DMS153 (cell line): ENCODE results near the gene SERINC2.
A peak's percentile ranks its signal among the peaks of the same experiment; 100 is the strongest.

Experiments used
- DNase-seq: peaks from one replicate; lab custom pipeline; 2025; lab: John Stamatoyannopoulos, UW

Gene SERINC2

DNA sequence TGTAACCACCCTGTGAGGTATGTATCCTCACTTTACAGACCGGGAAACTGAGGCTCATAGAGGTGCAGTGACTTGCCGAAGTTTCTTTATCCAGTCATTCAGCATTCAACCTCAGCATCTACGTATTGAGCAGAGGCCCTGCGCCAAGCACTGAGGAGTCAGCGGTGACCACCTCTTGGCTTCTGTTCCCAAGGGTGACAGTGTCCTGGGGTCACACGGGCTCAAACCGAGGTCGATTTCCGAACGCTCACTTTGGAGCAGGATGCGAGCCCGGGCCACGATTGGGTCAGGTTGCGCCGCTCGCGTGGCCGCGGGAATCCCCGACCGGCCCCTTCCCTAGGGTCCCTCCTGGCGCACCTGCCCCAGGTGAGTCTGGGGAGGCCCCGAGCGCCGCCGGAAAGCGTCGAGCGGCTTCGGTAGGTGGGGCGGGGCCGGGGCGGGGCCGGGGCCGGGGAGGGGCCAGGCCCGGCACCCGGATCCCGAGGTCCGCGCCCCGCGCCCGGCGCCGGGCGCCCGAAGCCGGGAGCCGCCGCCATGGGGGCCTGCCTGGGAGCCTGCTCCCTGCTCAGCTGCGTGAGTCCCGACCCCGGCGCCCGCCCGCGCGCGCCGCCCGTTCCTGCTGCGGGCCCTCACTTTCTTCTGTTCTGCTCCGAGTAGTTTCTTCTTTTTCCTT is at the start of gene SERINC2:
TSS of gene SERINC2 (plus strand) at position 482 of the 673 bp plus-strand sequence. CDS start at position 535, 53 bp downstream.
- peak; percentile 68 for DNase-seq

GRCh38 chr1:31364561-31365250 is 48.3 kb upstream of the SERINC2 start:
- DNase-seq = no peak

- DNase-seq = peak; percentile 95
These were observed 46.2 kb upstream of the SERINC2 start for GRCh38 chr1:31366796-31367195.

DNA sequence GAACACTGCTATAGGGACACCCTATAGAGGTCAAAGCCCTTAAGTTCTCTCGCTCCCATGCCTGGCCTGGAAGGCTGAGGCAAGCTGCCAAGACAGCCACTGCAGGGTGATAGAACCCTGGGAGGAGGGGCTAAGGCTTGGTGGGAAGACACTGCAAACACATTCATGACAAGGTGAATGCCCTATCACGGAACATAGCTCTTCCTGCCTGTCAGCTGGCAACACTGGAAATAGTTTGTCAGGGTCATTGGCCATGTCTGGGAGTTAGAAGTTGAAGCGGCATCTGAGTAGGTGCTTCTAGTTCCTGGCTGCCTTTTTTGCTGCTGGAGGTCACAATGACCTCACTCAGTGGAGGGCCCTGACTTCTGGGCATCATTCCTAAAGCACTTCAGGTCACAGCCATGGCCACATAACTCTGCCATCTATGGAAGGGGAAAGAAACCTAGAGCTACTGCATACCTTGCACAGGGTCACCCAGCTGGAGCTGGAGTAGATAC is 44.4 kb upstream of the SERINC2 start:
- peak; percentile 64 for DNase-seq

- no peak for DNase-seq
These were observed 43.0 kb upstream of the SERINC2 start for GRCh38 chr1:31370021-31370420.

DNA sequence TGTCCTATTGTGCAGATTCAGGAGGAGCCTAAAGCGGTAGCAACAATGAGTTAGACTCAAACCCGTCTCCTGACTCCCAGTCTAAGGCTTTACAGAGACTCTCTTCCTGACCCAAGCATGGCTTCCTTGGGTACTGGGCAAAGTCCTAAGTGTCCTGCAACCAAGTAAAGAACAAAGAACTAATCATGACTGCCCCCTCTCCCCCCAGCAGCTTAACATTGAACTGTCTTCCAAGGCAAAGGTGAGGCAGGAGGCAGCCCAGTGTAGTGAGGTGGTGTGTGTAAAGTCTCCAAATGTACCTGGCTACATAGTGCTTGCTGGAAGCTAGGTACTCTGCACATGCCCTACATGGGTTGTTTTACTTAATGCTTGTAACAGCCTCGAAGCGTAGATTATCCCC is 42.4 kb upstream of the SERINC2 start:
- no peak for DNase-seq

- DNase-seq = no peak
These were observed 41.7 kb upstream of the SERINC2 start for GRCh38 chr1:31371121-31371959.

GRCh38 chr1:31372051-31372450 is 41.0 kb upstream of the SERINC2 start:
- no peak for DNase-seq

GRCh38 chr1:31372751-31373055 is 40.3 kb upstream of the SERINC2 start:
- DNase-seq = no peak

DNA sequence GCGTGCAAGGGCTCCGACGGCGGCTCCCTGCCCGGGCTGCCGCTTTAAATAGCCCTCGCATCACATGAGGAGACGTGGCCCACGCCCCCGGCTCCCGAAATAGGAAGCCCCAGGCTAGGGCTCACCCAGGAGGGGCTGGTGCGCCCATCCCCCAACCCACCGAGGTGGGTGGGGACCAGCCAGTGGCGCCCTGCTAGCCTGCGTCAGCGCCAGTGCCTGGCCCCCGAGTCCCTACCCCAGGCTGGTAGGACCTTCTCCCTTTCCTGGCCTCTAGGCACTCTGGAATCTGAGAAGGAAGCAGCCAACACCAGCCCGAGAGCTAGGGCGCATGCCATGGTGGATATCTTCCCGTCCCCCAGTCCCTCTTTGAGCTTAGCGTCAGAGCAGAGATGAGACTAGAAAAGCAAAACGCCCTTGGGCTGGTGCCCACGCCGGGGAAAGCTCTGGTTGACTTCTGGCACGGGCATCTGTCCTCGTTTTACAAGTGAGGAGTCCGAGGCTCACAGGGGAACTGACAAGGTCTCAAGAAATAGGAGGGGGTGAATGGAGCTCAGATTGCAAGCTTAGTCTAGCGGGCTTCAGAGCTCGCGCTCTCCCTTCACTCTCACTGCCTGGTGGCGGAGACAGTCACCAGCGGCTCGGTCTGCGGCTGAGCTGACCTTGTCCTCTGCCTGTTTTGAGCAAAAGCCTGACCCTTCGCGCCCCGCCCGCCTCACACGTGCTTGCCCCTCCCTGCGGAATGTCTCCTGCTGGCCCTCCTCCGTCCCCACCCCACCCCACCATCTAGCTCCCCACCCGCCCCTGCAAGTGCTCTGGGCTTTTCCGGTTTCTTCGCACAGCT is 39.7 kb upstream of the SERINC2 start, which contains the start of gene FABP3:
TSS of gene FABP3 (minus strand) at position 21 of the 841 bp plus-strand sequence. CDS start 62 bp downstream, outside the sequence.
- peak; percentile 59 for DNase-seq

GRCh38 chr1:31373897-31374486 is 39.0 kb upstream of the SERINC2 start:
- DNase-seq = no peak

DNA sequence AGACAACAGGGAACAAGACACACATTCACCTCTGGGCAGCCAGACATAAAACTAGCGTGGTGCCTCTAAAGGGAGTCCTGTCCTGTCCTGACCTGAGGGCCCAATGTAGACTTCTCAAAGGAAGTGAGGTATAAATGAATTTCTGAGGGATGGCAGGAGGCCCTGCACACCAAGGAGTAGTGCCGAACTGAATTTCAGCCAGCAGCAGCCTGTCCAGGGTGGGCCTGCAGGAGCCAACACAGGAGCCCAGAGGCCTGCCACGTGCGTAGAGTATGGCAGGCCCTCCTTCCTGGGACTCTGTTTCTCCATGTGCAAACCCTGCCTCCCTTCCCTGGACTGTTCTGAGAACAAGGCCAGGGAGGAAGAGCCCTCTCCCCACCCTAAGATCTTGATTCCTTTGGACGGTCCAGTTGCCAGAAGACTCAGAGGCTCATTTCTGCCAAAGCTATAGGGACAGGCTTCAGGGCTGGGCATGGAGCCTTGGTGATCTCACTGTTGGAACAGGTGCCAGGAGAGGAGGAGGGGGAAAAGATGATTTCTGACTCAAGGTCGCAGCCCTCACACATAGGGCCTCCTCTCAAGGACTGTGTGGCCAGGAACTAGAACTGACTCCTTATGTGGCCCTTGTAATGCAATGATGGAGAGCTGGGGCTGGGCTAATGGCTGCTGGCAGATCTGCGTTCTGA is 38.4 kb upstream of the SERINC2 start:
- DNase-seq = no peak

GRCh38 chr1:31376375-31377134 is 36.5 kb upstream of the SERINC2 start:
- no peak for DNase-seq

DNA sequence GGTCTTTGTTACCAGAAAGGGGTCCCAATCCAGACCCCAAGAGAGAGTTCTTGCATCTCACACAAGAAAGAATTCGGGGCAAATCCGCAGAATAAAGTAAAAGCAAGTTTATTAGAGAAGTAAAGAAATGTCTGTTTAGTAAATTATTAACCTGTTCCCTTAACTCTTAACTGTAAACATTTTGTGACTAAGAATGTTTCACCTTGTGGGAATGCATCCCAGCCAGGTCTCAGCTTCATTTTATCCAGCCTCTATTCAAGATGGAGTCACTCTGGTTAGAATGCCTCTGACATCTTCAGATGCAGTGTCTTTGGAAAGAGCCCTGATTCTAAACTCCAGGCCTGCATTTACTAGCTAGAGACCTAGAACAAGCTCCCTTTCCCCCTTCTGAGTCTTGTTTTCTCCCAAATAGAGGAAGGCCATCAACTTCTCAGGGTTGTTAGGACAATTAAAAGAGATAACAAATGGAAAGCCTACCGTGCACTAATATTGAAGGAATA is 35.6 kb upstream of the SERINC2 start:
- no peak for DNase-seq

GRCh38 chr1:31378001-31378400 is 35.0 kb upstream of the SERINC2 start:
- no peak for DNase-seq

GRCh38 chr1:31380181-31380580 is 32.8 kb upstream of the SERINC2 start:
- no peak for DNase-seq

DNA sequence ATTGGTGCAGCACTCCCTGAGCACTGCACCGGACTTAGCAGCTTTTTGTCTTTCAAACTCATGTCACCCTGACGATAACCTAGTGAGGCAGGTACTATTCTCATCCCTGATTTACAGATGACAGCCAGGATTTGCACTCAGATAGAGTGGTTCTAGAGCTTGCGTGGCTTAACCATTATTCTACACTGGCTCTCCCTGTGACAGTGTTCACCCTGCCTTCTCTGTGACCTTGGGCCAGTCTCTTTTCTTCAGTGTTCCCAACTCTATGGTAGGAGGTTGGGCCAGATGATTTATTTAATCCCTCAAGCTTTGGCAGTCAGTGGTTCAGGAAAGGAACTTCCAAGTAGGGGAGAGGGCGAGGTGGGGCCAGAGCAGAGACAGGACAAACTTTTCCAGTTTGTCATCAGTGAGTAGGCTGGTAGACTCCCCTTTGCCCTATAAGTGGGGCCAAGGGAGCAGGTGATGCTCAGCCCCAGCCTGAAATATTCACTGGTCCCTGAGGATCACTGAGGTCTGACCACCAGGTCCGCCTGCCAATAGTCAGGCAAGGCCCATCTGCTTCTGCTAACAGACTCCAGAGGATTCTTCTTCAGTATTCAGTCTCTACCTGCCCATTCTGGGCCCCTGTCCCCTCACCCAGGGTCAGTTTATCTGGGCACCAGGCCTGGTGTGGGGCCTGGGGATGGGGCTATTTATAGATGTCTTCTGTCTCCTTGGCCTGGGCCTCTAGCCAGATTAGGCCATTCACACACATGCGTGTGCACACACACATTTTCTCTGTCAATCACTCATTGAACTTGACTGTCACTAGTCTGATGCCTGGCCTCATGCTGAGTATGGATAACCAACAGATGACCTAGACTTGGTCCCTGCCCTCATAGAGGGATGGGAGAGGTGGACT is 31.4 kb upstream of the SERINC2 start:
- no peak for DNase-seq

- DNase-seq = no peak
These were observed 30.5 kb upstream of the SERINC2 start for GRCh38 chr1:31382379-31382989.
